H1 (cell line): ENCODE results near the gene IGLL1. TPM values are rescaled to one million over a fixed set of nuclear protein-coding genes. Genes with fewer than 3 reads are reported as not detected.
"Not testable (repeated sequence)": the region's sequence is repeated elsewhere in the genome, so short reads cannot be mapped to it uniquely, and the experiment has no call there.

ENCODE experiments used
- CTCF ChIA-PET: fragments of 300-600 bp; sonication (Branson Sonifier 250); formaldehyde crosslinking; loops from one replicate; lab custom pipeline; 2021; ENCODE audit not compliant: partially characterized antibody; lab: Charles Lee
- POLR2A ChIA-PET: fragments of 300-600 bp; sonication (Branson Sonifier 250); formaldehyde crosslinking; loops from one replicate; lab custom pipeline; 2021; ENCODE audit warnings: inconsistent platforms; ENCODE audit not compliant: partially characterized antibody; lab: Charles Lee
- DNase-seq, 2 experiments: peaks; one replicate each; pipeline versions ENCODE4 v3.0.0 to v3.0.0-alpha.2; 2010 to 2022; ENCODE audit warnings: low spot score in 2 of 2, low read depth in 1 of 2, mixed read lengths in 1 of 2
- FAIRE-seq: peaks from 2 replicates; lab custom pipeline; 2011; peaks lifted over from hg19 to GRCh38; lab: Jason Lieb, UNC
- H2AFZ ChIP-seq: 2 replicates; pipeline ENCODE4 v1.8.1; 2012; ENCODE audit warnings: low read length, inconsistent platforms
- H2AK5ac ChIP-seq: 2 replicates; pipeline ENCODE4 v1.6.1; 2013; ENCODE audit warnings: low read depth, low read length
- H2BK120ac ChIP-seq: replicated peaks from 2 replicates; pipeline ENCODE3; 2013; ENCODE audit warnings: low read depth, low read length, inconsistent platforms
- H2BK12ac ChIP-seq: 2 replicates; pipeline ENCODE4 v1.6.1; 2013; ENCODE audit warnings: low read depth, low read length
- H2BK15ac ChIP-seq: 2 replicates; pipeline ENCODE4 v1.6.1; 2013; ENCODE audit warnings: low read length
- H2BK20ac ChIP-seq: 2 replicates; pipeline ENCODE4 v1.6.1; 2013; ENCODE audit warnings: low read length
- H2BK5ac ChIP-seq: 2 replicates; pipeline ENCODE4 v1.6.1; 2013; ENCODE audit warnings: low read depth, low read length
- H3K14ac ChIP-seq: 2 replicates; pipeline ENCODE4 v1.6.1; 2013; ENCODE audit warnings: inconsistent platforms; ENCODE audit not compliant: insufficient read length
- H3K18ac ChIP-seq: 2 replicates; pipeline ENCODE4 v1.6.1; 2013; ENCODE audit warnings: low read length; ENCODE audit errors: extremely low read depth
- H3K23ac ChIP-seq: 2 replicates; pipeline ENCODE4 v1.6.1; 2013; ENCODE audit warnings: inconsistent platforms; ENCODE audit not compliant: insufficient read length
- H3K23me2 ChIP-seq: 2 replicates; pipeline ENCODE4 v1.6.1; 2013; ENCODE audit warnings: low read depth, low read length
- H3K27ac ChIP-seq: 2 replicates; pipeline ENCODE4 v1.6.1; 2011; ENCODE audit warnings: low read depth, low read length, inconsistent platforms
- H3K27me3 ChIP-seq, 4 experiments: replicated peaks in 1 of 4; 1 replicate in 1 of 4; 2 replicates in 3 of 4; pipeline versions ENCODE4 v1.6.1 to v1.8.1; 2011 to 2013; ENCODE audit warnings: low read length in 3 of 4, mild to moderate bottlenecking in 3 of 4, inconsistent platforms in 2 of 4, mixed read lengths in 2 of 4, moderate library complexity in 1 of 4; ENCODE audit not compliant: control insufficient read depth in 3 of 4, insufficient read depth in 3 of 4; ENCODE audit errors: extremely low read depth in 1 of 4
- H3K36me3 ChIP-seq, 4 experiments: 2 replicates each; pipeline versions ENCODE4 v1.6.1 to v1.8.1; 2011 to 2013; ENCODE audit warnings: mild to moderate bottlenecking in 4 of 4, low read length in 3 of 4, moderate library complexity in 2 of 4, control low read depth in 1 of 4, inconsistent platforms in 1 of 4; ENCODE audit not compliant: insufficient read depth in 4 of 4, control insufficient read depth in 2 of 4
- H3K4ac ChIP-seq: replicated peaks from 2 replicates; pipeline ENCODE3; 2013; ENCODE audit warnings: low read length, low read depth, mixed read lengths, inconsistent platforms; ENCODE audit not compliant: insufficient read length
- H3K4me1 ChIP-seq, 4 experiments: replicated peaks in 1 of 4; 1 replicate in 1 of 4; 2 replicates in 3 of 4; pipeline versions ENCODE4 v1.6.1 to v1.8.1; 2011 to 2013; ENCODE audit warnings: low read length in 3 of 4, inconsistent platforms in 2 of 4, mixed read lengths in 1 of 4; ENCODE audit not compliant: insufficient read depth in 4 of 4, control insufficient read depth in 3 of 4
- H3K4me2 ChIP-seq, 2 experiments: 2 replicates each; pipeline versions ENCODE4 v1.6.1 to v1.8.1; 2011 to 2013; ENCODE audit warnings: low read depth in 2 of 2, low read length in 2 of 2, control low read depth in 1 of 2, inconsistent platforms in 1 of 2, mild to moderate bottlenecking in 1 of 2; ENCODE audit not compliant: insufficient read depth in 1 of 2
- H3K4me3 ChIP-seq, 4 experiments: fragments of 200-600, 300-600 bp in 1 of 4; sonication (generic), shearing (Covaris generic), sonication (Bioruptor Twin) in 1 of 4; 2 replicates each; pipeline versions ENCODE4 v1.5.1 to v1.8.1; 2011 to 2016; ENCODE audit warnings: low read length in 4 of 4, low read depth in 3 of 4, control low read depth in 2 of 4, inconsistent platforms in 2 of 4, mild to moderate bottlenecking in 2 of 4, mixed read lengths in 1 of 4, moderate library complexity in 1 of 4; ENCODE audit not compliant: insufficient read depth in 2 of 4; ENCODE audit errors: extremely low read depth in 1 of 4
- H3K56ac ChIP-seq: replicated peaks from 2 replicates; pipeline ENCODE3; 2013; ENCODE audit warnings: low read depth, mild to moderate bottlenecking, mixed read lengths, low read length, inconsistent platforms; ENCODE audit not compliant: insufficient read length
- H3K79me1 ChIP-seq: 2 replicates; pipeline ENCODE4 v1.6.1; 2013; ENCODE audit warnings: low read depth, low read length, control low read depth
- H3K79me2 ChIP-seq, 2 experiments: 2 replicates each; pipeline versions ENCODE4 v1.6.1 to v1.8.1; 2012 to 2013; ENCODE audit warnings: low read length in 2 of 2, mild to moderate bottlenecking in 2 of 2, inconsistent platforms in 1 of 2; ENCODE audit not compliant: insufficient read depth in 2 of 2, control insufficient read depth in 1 of 2
- H3K9ac ChIP-seq, 4 experiments: replicated peaks in 1 of 4; 1 replicate in 1 of 4; 2 replicates in 3 of 4; pipeline versions ENCODE4 v1.6.1 to v1.8.1; 2011 to 2013; ENCODE audit warnings: low read depth in 3 of 4, low read length in 3 of 4, control low read depth in 2 of 4, mild to moderate bottlenecking in 2 of 4, moderate library complexity in 2 of 4, inconsistent platforms in 1 of 4; ENCODE audit errors: extremely low read depth in 1 of 4
- H3K9me3 ChIP-seq, 2 experiments: 2 replicates each; pipeline versions ENCODE4 v1.6.1 to v1.8.1; 2012 to 2013; ENCODE audit warnings: mild to moderate bottlenecking in 2 of 2, moderate library complexity in 2 of 2, control low read depth in 1 of 2, inconsistent platforms in 1 of 2, low read depth in 1 of 2, low read length in 1 of 2, mixed read lengths in 1 of 2; ENCODE audit not compliant: insufficient read depth in 2 of 2
- H4K20me1 ChIP-seq, 2 experiments: replicated peaks in 1 of 2; 2 replicates each; pipeline versions ENCODE3 to v1.8.1; 2011 to 2013; ENCODE audit warnings: inconsistent platforms in 2 of 2, low read length in 2 of 2, mild to moderate bottlenecking in 1 of 2; ENCODE audit not compliant: insufficient read depth in 2 of 2, control insufficient read depth in 1 of 2
- H4K5ac ChIP-seq: 2 replicates; pipeline ENCODE4 v1.6.1; 2013; ENCODE audit warnings: low read length, low read depth, mixed read lengths, inconsistent platforms; ENCODE audit not compliant: insufficient read length
- H4K8ac ChIP-seq: 2 replicates; pipeline ENCODE4 v1.8.0; 2013; ENCODE audit warnings: mild to moderate bottlenecking, moderate library complexity, low read length, inconsistent platforms; ENCODE audit not compliant: insufficient read depth; ENCODE audit errors: extremely low read depth
- H4K91ac ChIP-seq: replicated peaks from 2 replicates; pipeline ENCODE3; 2013; ENCODE audit warnings: low read length, mixed read lengths, inconsistent platforms; ENCODE audit not compliant: insufficient read length
- CTBP2 ChIP-seq: IDR thresholded peaks from 2 replicates; pipeline ENCODE4 v1.7.0; 2011; ENCODE audit warnings: borderline replicate concordance, mild to moderate bottlenecking, moderate library complexity, mixed read lengths, low read length; ENCODE audit not compliant: insufficient read depth, insufficient read length
- WGBS, 2 experiments: shearing (Covaris generic) in 1 of 2; methylation state at CpG; one replicate each; pipeline versions ENCODE4 v1.1.6 to v1.1.7; 2013 to 2015; ENCODE audit warnings: low lambda C conversion rate in 2 of 2, mixed read lengths in 2 of 2, inconsistent platforms in 1 of 2, low coverage in 1 of 2, missing lambda C conversion rate in 1 of 2; ENCODE audit not compliant: insufficient replicate concordance in 2 of 2, insufficient coverage in 1 of 2, insufficient read length in 1 of 2; ENCODE audit errors: extremely low coverage in 1 of 2, missing lambda C conversion rate in 1 of 2; 5-methylcytosine and 5-hydroxymethylcytosine counted together
- polyA plus RNA-seq, 7 experiments: library from polyadenylated mRNA; depleted of rRNA in 3 of 7; stranded (reverse) in 5 of 7; unstranded in 2 of 7; fragments of >200 nt in 5 of 7; fragments of 200-250 nt in 2 of 7; gene quantifications; 1 replicate in 5 of 7; 2 replicates in 1 of 7; 4 replicates in 1 of 7; pipeline versions ENCODE4 v1.2.1 to v1.2.3, GENCODE V29; 2011 to 2013; ENCODE audit warnings: missing spikeins in 2 of 7, mixed read lengths in 2 of 7
- total RNA-seq: library from RNA; stranded (reverse); fragmentation: NEBNext Ultra II Directional; extraction: Animal tissue kit (Norgen Biotek cat#: 25700); gene quantifications from 2 replicates; pipeline ENCODE4 v1.2.1, GENCODE V29; 2021

Gene IGLL1
- total and polyA plus RNA-seq, 2 of the 8 experiments (the other 6 are each of a cell fraction or from before 2014, with no cell fraction given) = not detected

DNA sequence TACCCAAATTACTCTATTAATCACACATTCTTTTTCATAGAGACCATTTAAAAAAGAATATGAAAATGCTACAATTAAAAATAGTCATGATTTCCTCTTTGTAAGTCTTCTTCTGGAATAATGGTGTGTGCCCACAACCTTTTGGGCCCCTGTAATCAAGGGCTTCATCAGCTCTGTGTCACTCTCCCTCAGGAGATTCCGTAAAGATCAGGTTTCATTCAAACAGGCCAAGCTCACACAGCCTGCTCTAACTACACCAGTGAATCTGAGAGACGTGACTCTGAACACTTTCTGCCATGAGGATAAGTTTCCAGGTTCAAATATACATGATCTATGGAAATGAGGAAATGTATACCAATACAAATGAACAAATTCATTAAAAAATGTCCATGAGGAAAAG lies 42.5 kb upstream of the IGLL1 start:
- TF ChIP-seq CTBP2 = no peak
- H3K23me2 ChIP-seq = no peaks in the 10 kb centered on the region
- no peak overlapping the region for H2AK5ac ChIP-seq
- no peak overlapping the region for H3K9ac ChIP-seq
- H3K4me3 ChIP-seq = no peak overlapping the region
- H2BK120ac ChIP-seq = no peak overlapping the region
- H2BK5ac ChIP-seq = no peak overlapping the region
- ChIA-PET POLR2A (no interaction called here), CTCF (interaction anchor here (0.7 to 1.5 kb wide), 2 partner anchors 9 to 77 kb away, joined by 3 read pairs; no protein-coding TSS in a partner anchor)
- H4K20me1 ChIP-seq = no peaks in the 10 kb centered on the region
- H3K79me1 ChIP-seq = no peaks in the 10 kb centered on the region
- no peak overlapping the region for H2BK12ac ChIP-seq
- H3K79me2 ChIP-seq = no peaks in the 10 kb centered on the region
- H3K27ac ChIP-seq = no peak overlapping the region
- no peak overlapping the region for H2AFZ ChIP-seq
- H4K8ac ChIP-seq = no peak overlapping the region
- no peak overlapping the region for H3K14ac ChIP-seq
- no peak overlapping the region for H3K4me2 ChIP-seq
- H3K56ac ChIP-seq = no peak overlapping the region
- no peaks in the 10 kb centered on the region for H3K36me3 ChIP-seq
- H2BK15ac ChIP-seq = no peak overlapping the region
- H3K23ac ChIP-seq = no peak overlapping the region
- no peaks in the 10 kb centered on the region; a peak in 1 of 7 replicates for H3K4me1 ChIP-seq
- H4K91ac ChIP-seq = no peak overlapping the region
- H3K9me3 ChIP-seq = no peaks in the 10 kb centered on the region
- FAIRE-seq (no peak), DNase-seq (no peak)
- no peak overlapping the region for H2BK20ac ChIP-seq
- no peak overlapping the region for H4K5ac ChIP-seq
- no peak overlapping the region for H3K18ac ChIP-seq
- no peak overlapping the region for H3K4ac ChIP-seq
- no peaks in the 10 kb centered on the region; a peak in 2 of 7 replicates for H3K27me3 ChIP-seq
- WGBS, 2 experiments = 77% methylated on average over 2 of the region's 2 CpGs; no CpG with 5 or more reads in 1 of the 2 experiments

DNA sequence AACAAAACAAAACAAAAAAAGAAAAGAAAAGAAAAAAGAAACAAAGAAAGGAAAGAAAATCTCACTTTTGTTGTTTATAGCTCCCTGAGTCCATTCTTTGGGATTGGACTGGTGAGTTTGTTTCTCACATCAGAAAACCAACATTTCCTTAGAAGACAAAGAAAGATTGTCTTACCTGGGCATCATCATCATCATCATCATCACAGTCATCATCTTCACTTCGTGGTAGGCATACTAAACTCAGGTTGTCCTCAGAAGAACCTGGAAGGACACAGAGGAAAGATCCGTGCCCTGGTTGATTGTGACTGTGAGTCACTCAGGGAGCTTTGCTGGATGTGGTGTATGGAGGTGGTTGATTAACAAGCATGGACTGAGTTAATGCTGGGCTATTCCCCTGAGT lies 41.8 kb upstream of the IGLL1 start:
- H4K91ac ChIP-seq, H3K79me2 ChIP-seq, H3K56ac ChIP-seq, H3K27ac ChIP-seq, H3K79me1 ChIP-seq, H4K8ac ChIP-seq, H2BK120ac ChIP-seq, H3K9me3 ChIP-seq, H2BK20ac ChIP-seq, H4K5ac ChIP-seq, H3K18ac ChIP-seq, H3K4me2 ChIP-seq, H3K23me2 ChIP-seq, H3K23ac ChIP-seq, H3K36me3 ChIP-seq, H4K20me1 ChIP-seq, H2AFZ ChIP-seq, DNase-seq, POLR2A ChIA-PET, H3K4ac ChIP-seq, H2AK5ac ChIP-seq, H3K27me3 ChIP-seq, H2BK12ac ChIP-seq, H3K9ac ChIP-seq, H3K4me1 ChIP-seq, H3K14ac ChIP-seq, H2BK5ac ChIP-seq, FAIRE-seq, H2BK15ac ChIP-seq, H3K4me3 ChIP-seq: not testable (repeated sequence)
- CTCF ChIA-PET = interaction anchor here (0.7 to 1.5 kb wide), 2 partner anchors 8 to 76 kb away, joined by 3 read pairs; no protein-coding TSS in a partner anchor
- WGBS, 2 experiments = 91% methylated on average over 2 of the region's 2 CpGs; no CpG with 5 or more reads in 1 of the 2 experiments
